Measurements from ENCODE around the gene PLTP.

PLTP gene

GRCh38 chr20:45905505-45906079 is 6.4 kb downstream of the PLTP start (continued):
- no peak for TF ChIP-seq ZNF391 (tag by site-specific recombination; IDR thresholded peaks at IDR 0.05; ENCODE audit: borderline replicate concordance, low read depth)
- TF ChIP-seq ZNF645 (tag by site-specific recombination; IDR thresholded peaks at IDR 0.05), result no peak
- no peak for TF ChIP-seq ZNF335 (tag by site-specific recombination; conservative IDR thresholded peaks at IDR 0.05)
- no peak for TF ChIP-seq OVOL3 (tag by site-specific recombination; IDR thresholded peaks at IDR 0.05)
- TF ChIP-seq ZNF223 (tag by site-specific recombination; IDR thresholded peaks at IDR 0.05), result no peak
- no peak for TF ChIP-seq ZNF707 (tag by site-specific recombination; IDR thresholded peaks at IDR 0.05)
- TF ChIP-seq ZNF175 (tag by site-specific recombination; IDR thresholded peaks at IDR 0.05), result no peak
- TF ChIP-seq YY1 (tag by site-specific recombination; IDR thresholded peaks at IDR 0.05), result no peak
- TF ChIP-seq RBAK (tag by site-specific recombination; IDR thresholded peaks at IDR 0.05), result no peak
- TF ChIP-seq GLIS1 (tag by site-specific recombination; IDR thresholded peaks at IDR 0.05), result 0 out of 2 replicates have a peak, but pooled peaks have one; percentile 10
- no peak for TF ChIP-seq ZNF169 (tag by site-specific recombination; IDR thresholded peaks at IDR 0.05)
- no peak for TF ChIP-seq ZFP41 (tag by site-specific recombination; IDR thresholded peaks at IDR 0.05; ENCODE audit: borderline replicate concordance)
- TF ChIP-seq ZBTB20 (tag by site-specific recombination; IDR thresholded peaks at IDR 0.05), result no peak
- TF ChIP-seq ZSCAN5A (tag by site-specific recombination; IDR thresholded peaks at IDR 0.05), result no peak
- TF ChIP-seq MZF1 (tag by site-specific recombination; IDR thresholded peaks at IDR 0.05; ENCODE audit: borderline replicate concordance), result no peak
- TF ChIP-seq ZNF785 (tag by site-specific recombination; IDR thresholded peaks at IDR 0.05), result no peak
- no peak for TF ChIP-seq YY2 (tag by site-specific recombination; IDR thresholded peaks at IDR 0.05)

GRCh38 chr20:45904583-45905504 is 7.1 kb downstream of the PLTP start:
- no peaks in the 10 kb centered on the region for H3K4me1 ChIP-seq (ENCODE audit: control insufficient read depth, insufficient read depth, low read length)
- H3K4me3 ChIP-seq (ENCODE audit: low read depth, low read length), result no peak overlapping the region
- H3K27ac ChIP-seq (ENCODE audit: extremely low read depth, low read depth, low read length), result no peak overlapping the region
- ChIA-PET POLR2A (interaction anchor here (0.6 to 2.4 kb wide), 15 partner anchors 8 to 72 kb away, joined by 3 to 26 read pairs (median 5); partner anchors contain the start of genes CTSA, NEURL2, PCIF1 and SNX21), CTCF (interaction anchor here (1.0 to 2.4 kb wide), 5 partner anchors 8 to 122 kb away, joined by 3 to 11 read pairs (median 3); no protein-coding TSS in a partner anchor)
- H3K36me3 ChIP-seq (ENCODE audit: control insufficient read depth in 2 of 2, insufficient read depth in 1 of 2, low read length in 2 of 2), result no peaks in the 10 kb centered on the region
- TF ChIP-seq OSR2 (tag by site-specific recombination; IDR thresholded peaks at IDR 0.05), result no peak
- peak; percentile 17; the same call in 1 of the 2 replicates for TF ChIP-seq GLIS1 (tag by site-specific recombination; IDR thresholded peaks at IDR 0.05)
- no peak for TF ChIP-seq ZFP41 (tag by site-specific recombination; IDR thresholded peaks at IDR 0.05; ENCODE audit: borderline replicate concordance)
- no peak for TF ChIP-seq SETDB1 (IDR thresholded peaks at IDR 0.05; ENCODE audit: insufficient read length, low read length)
- no peak for TF ChIP-seq ZBTB20 (tag by site-specific recombination; IDR thresholded peaks at IDR 0.05)
- no peak for TF ChIP-seq PRDM2 (tag by site-specific recombination; IDR thresholded peaks at IDR 0.05; ENCODE audit: borderline replicate concordance)
- no peaks in the 10 kb centered on the region for H3K9me3 ChIP-seq (ENCODE audit: control insufficient read depth, insufficient read depth, low read depth, low read length)
